GM18507 (cell line): ENCODE measurements around the gene CCER1.

Source experiments
- DNase-seq: peaks from one replicate; pipeline ENCODE4 v3.0.0; 2011; ENCODE audit warnings: low read depth; ENCODE audit not compliant: insufficient read length; ENCODE audit errors: extremely low spot score
- FAIRE-seq: peaks from 2 replicates; lab custom pipeline; 2011; peaks lifted over from hg19 to GRCh38; lab: Jason Lieb, UNC

Gene CCER1

DNA sequence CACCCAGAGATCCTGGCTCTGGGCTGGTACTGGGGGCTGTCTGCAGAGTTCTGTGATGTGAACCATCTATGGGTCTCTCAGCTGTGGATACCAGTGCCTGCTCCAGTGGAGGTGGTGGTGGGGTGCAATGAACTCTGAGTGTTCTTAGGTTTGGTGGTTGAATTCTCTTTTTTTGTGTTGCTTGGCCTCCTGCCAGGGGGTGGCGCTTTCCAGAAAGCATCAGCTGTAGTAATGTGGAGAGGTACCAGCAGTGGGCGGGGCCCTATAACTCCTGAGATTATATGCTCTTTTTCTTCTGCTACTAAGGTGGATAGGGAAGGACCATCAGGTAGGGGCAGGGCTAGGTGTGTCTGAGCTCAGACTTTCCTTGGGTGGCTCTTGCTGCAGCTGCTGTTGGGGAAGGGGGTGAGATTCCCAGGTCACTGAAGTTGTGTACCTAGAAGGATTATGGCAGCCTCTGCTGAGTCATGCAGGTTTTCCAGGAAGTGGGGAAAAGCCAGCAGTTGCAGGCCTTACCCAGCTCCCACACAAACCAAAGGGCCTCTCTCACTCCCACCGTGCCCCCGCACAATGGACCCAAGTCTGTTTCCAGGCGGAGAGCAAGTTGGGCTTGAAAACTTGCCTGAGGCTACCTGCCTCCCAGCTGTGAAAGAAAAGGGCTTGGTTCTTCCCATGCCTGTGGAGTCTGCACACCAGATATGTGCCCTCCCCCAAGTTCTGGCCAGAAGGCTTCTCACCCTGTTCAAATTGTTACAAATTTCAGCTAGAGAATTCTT is 18.6 kb downstream of the CCER1 start:
- DNase-seq (no peak), FAIRE-seq (no peak)

DNA sequence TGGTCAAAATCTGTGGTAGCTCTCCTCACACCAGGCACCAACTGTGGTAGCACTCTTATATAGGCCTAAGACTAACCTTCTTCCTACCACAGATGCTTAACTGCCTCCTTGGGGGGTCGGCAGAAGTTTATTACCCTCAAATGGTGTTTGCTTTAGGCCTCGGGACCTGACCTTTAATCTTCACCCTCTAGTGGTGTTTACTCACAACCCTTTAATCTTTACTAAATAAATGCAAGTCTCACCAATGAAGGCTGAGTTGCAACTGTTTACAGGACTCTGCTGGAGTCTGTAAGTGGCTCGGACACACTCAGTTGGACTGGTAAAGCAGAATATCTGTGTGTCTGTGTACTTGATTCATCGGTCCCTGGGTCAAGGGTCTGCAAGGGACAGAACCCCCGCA is 29.4 kb downstream of the CCER1 start:
- no peak for FAIRE-seq
- no peak for DNase-seq

DNA sequence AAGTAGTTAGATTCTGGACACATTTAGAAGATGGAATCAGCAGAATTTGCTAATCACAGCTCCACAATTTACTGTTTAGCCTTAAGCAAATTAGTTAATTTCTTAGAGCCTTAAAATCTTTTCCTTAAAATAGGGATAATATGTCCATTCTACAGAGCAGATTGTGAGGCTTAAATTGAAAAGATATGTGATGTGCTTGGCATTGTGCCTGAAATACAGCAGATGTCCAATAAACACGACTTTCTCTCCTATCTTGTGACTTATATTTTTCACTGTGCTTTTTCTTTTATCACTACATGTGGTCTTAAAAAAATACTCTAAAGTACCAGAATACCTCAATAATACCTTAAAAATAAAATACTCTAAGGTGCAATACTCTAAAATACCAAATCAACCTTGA is 30.6 kb downstream of the CCER1 start:
- no peak for FAIRE-seq

DNA sequence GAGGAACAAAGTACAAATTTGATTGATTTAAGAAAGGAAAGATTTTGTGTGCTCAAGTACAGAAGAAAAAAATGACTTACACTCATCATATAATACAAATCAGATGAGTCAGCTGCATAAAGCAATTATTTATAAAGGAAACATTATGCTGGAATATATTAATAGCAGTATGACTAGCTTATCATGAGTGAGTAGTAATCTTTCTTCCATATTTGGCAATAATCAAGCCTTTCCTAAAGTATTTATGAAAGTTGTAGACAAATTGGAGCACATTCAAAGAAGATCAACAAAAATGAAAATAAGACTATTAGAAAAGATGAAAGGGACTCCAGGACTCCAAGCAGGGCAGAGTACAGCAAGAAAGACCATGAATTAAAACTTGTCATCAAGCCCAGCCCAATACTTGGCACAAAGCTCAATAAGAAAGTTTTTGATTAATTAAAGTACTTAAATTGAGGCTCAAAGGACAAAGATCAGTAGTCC is 32.8 kb downstream of the CCER1 start:
- no peak for DNase-seq
- FAIRE-seq: no peak

More for the DNA sequence above, 30.6 kb downstream of the CCER1 start:
- no peak for DNase-seq

DNA sequence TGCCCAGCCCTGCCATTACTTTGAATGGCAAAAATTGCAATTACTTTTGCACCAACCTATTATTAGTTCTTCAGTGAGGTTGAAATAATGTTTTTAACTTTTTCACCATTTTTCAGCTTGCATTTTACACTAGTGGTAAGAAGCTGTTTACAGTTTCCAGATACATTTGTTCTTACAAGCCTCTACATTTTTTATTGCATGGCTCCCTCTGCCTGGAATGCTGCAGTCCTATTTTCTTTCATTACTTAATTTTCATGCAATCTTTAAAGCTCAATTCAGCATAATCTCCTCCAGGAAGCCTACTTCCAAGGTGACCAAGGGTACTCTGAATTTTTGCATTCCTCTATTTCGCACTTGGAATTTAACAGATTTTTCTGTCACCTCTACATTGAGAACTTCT is 33.4 kb downstream of the CCER1 start:
- FAIRE-seq (no peak), DNase-seq (no peak)

DNA sequence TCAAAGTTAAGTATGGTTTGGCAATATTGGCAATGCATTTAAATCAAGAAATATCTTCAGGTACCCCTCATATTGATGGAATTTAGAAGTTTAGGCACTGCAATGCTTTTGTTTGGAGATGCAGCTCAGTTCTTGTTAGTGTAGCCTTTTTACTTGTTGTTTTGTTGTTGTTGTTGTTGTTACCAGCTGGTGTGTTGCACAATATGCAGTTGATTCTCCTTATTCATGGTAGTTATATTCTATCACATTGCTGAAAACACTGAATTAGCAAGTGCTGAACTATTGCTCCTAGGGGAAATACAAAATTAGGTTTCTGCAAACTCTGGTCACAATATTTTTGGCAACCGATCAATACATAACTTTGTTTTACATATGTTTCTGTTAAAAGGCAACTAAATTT is 34.8 kb downstream of the CCER1 start:
- FAIRE-seq (no peak), DNase-seq (no peak)

DNA sequence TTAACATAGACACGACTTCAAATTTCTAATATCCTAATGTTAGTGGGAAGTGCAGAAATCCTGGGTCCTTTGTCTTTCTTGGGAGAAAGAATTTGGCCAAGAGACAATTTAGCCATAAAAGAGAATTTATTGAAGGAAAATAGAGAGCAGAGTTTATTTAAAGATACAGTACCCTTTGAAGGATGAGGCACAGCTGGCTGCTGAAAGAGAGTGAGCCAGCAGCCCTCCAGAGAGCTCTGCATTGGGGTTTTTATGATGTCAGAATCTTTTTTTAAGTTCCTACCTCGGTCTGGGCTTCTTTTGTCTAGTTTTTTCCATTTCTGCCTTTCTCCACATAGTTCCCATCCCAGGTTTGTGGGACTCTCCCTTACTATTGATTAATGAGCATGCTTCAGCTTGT is 37.5 kb downstream of the CCER1 start:
- no peak for DNase-seq
- FAIRE-seq: no peak

DNA sequence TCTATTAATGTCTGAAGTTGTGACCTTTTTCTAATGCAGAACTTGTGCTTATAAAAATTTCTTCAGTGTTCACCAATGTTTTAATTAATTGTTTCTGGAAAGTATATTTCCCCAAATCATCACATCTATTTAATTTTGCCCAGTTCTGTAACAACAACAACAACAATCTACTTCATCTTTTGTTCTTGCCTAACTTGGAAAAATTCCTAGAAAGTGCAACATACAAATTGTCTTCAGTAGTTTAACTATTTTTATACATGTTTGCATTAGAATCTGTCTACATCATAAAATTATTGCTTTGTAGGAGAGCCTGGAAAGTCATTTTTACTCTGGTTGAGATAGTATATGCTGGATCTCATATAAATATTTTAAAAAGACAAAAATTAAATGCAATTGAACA is 38.5 kb downstream of the CCER1 start:
- FAIRE-seq: no peak
- no peak for DNase-seq

DNA sequence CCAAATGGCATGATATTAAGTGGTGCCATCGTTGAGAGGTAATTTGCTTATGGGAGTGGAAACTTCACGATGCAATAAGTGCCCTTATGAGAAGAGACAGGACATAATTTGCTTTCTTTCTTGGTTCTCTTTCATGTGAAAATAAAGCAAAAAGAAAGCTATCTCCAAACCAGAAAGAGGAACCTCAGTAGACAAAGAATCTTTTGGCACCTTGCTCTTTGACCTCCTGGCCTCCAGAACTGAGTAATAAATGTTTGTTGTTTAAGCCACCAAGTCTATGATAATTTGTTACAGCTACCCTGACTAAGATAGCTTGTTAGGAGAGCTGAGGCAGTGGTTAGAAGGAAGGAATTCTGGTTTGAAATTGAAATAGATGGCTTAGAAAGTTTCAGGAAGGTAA is 39.6 kb downstream of the CCER1 start:
- DNase-seq (no peak), FAIRE-seq (no peak)

DNA sequence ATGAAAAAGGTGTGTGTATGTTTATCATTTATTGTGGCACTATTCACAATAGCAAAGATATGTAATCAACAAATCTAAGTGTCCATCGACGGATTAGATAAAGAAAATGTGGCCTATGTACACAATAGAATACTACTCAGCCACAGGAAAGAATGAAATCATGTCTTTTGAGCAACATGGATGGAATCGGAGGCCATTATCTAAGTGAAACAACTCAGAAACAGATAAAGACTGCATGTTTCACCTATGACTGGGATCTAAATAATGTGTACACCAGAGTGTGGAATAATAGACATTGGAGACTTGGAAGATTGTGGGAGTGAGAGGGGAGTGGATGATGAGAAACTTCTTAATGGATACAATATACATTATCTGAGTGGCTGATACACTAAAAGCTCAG is 44.0 kb downstream of the CCER1 start:
- DNase-seq: no peak
- FAIRE-seq: no peak

DNA sequence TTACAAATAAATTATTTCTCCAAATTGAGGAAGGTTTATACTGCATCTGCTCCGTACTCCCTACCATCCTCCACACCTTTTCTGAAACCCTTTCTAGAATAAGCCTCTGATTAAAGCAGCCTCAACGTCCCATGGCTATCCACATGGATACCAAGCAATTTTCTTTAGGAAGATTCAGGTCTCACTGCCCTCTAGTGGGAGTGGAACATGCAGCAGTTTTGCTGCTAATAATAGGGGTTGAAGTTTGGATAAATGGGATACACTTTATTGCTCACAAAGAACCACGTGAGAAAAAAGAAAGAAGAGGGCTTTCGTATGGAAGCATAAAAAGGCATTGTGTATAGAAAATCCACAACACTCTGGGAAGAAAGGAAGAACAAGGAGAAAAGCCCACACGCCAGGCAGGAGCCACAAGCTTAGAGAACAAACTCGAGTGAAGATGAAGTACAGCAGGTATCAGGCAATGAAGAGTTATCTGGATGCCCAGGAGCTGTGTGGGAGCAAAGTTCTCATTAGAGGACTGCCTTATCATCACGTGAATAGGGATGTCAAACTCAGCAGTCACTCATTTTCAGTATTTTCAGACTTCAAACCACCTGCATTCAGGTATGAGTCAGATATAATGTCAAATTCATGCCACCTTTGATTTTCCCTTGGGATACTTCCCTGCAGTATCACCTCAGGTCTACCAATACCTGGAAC is 45.8 kb downstream of the CCER1 start:
- FAIRE-seq (no peak), DNase-seq (no peak)

DNA sequence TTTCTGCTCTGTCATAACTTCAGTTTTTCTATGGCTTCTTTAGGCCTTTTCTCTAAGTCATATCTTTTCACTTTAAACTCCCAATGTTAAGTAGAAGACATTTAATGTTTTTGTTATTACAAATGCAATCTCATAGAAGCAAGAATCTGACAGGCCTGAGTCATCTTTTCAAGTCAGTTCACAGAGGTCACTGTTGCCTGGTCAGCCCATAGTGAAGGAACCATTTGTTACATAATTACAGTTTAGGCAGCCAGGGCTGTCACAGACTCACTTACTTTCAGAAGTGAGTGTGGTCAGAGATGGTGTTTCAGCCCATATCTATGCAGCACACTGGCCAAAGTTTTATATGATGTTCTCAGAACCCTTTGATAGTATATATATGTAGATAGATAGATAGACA is 46.5 kb downstream of the CCER1 start:
- no peak for FAIRE-seq
- DNase-seq: no peak

DNA sequence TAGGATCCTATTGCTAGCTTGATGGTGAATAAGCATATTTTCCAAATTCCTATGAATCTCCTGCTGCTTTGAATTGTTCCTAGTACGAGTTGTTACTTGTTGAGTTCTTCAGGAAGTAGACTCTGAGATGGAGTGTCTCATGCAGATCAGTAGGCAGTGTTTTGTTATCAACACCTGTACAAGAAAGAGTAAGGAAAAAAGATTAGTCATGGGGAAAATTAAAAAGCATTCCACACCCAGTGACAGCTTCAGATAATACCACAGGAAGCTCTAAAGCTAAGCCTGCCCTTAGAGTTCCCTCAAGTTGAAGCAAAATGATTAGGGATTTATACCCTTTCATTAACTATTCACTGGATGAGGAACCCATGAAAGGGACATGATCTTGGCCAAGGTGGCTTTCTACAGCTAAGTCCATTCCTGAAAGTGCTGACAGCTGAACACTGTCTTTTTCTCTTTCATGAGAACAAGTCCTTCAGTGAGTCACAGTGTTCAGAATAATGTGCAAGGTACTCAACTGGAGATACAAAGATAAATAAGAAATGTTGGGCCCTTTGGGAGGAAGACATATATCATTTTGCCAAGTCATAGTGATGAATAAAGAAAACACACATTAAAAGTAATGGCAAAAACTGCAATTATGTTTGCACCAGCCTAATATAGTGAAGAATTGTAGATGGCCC is 49.1 kb downstream of the CCER1 start:
- DNase-seq: no peak
- FAIRE-seq: no peak

DNA sequence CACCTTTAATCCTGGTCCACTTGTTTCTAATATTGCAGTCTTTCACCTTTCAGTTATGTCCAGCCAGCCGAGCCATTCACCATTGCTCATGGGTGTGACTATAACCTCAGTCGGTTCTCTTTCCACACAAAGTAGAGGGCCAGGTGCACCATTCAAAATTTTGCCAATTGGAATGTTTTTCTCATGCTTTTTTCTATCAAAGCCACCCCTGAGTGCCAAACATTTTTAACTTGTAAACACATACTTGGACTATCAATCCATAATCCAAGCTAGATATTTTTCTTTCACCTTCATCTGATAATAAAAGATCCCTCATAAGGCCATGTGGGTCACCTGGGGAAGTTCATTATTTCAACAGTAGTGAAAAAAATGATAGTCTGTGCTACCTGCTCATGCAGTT is 52.4 kb downstream of the CCER1 start:
- DNase-seq: no peak
- FAIRE-seq: no peak
